Glutamatergic neuron (in vitro differentiated cells): ENCODE results near the gene C2CD5. TPM values are rescaled to one million over a fixed set of nuclear protein-coding genes. Genes with fewer than 3 reads are reported as not detected.

Source experiments
- DNase-seq: peaks from one replicate; pipeline ENCODE4 v3.0.0; 2022
- H3K27ac Mint-ChIP-seq: one replicate; pipeline ENCODE4 v1.8.0; 2020; ENCODE audit warnings: mild to moderate bottlenecking, mixed read lengths, inconsistent platforms; ENCODE audit not compliant: unreplicated experiment
- H3K27me3 Mint-ChIP-seq: one replicate; pipeline ENCODE4 v1.8.0; 2020; ENCODE audit warnings: mild to moderate bottlenecking, moderate library complexity, mixed read lengths, inconsistent platforms; ENCODE audit not compliant: unreplicated experiment
- H3K36me3 Mint-ChIP-seq: one replicate; pipeline ENCODE4 v1.8.0; 2020; ENCODE audit warnings: mild to moderate bottlenecking, mixed read lengths, inconsistent platforms; ENCODE audit not compliant: unreplicated experiment
- H3K4me1 Mint-ChIP-seq: one replicate; pipeline ENCODE4 v1.8.0; 2020; ENCODE audit warnings: mild to moderate bottlenecking, low read depth, mixed read lengths, inconsistent platforms; ENCODE audit not compliant: unreplicated experiment
- H3K4me3 Mint-ChIP-seq: one replicate; pipeline ENCODE4 v1.8.0; 2020; ENCODE audit warnings: mild to moderate bottlenecking, mixed read lengths, inconsistent platforms; ENCODE audit not compliant: unreplicated experiment
- H3K9me3 Mint-ChIP-seq: one replicate; pipeline ENCODE4 v1.8.0; 2020; ENCODE audit warnings: mild to moderate bottlenecking, moderate library complexity, mixed read lengths, inconsistent platforms; ENCODE audit not compliant: unreplicated experiment
- CTCF ChIP-seq: fragments of 200-600 bp; sonication (generic); IDR thresholded peaks from one replicate; pipeline ENCODE4 v1.5.0; 2021; ENCODE audit not compliant: partially characterized antibody, unreplicated experiment
- total RNA-seq: library from RNA; stranded (reverse); fragmentation: NEBNext Ultra II Directional; extraction: Animal tissue kit (Norgen Biotek cat#: 25700); gene quantifications from one replicate; pipeline ENCODE4 v1.2.1, GENCODE V29; 2021; ENCODE audit not compliant: unreplicated experiment

Gene C2CD5
- total RNA-seq, 1 donor from 2014 or later = 104 TPM

- no peak for TF ChIP-seq CTCF
- no peak overlapping the region for H3K4me3 Mint-ChIP-seq
- H3K9me3 Mint-ChIP-seq = no peaks in the 10 kb centered on the region
- no peaks in the 10 kb centered on the region for H3K27me3 Mint-ChIP-seq
- no peak overlapping the region for H3K27ac Mint-ChIP-seq
- H3K36me3 Mint-ChIP-seq = peaks cover 13% of the 10 kb centered on the region
- no peaks in the 10 kb centered on the region for H3K4me1 Mint-ChIP-seq
- no peak for DNase-seq
Measured at GRCh38 chr12:22532317-22532716, 12.0 kb downstream of the C2CD5 start.

DNA sequence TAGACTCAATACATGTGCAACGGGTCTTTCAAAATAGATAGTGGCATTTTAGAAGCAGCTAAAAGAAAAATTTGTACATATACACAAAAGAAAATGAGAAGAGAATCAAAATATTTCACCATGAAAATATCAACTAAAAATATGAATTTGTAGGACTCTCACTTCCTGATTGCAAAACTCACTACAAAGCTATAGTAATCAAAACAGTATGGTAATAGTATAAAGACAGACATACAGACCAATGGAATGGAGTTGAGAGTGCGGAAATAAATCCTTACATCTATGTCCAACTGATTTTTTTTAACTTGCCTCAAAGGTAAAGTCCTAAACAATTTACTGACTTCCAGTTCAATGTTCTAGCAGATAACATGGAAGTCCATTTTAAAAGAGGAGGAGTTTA lies 13.1 kb downstream of the C2CD5 start:
- Mint-ChIP-seq H3K4me3 (no peak overlapping the region), H3K36me3 (peaks cover 13% of the 10 kb centered on the region), H3K9me3 (no peaks in the 10 kb centered on the region), H3K27ac (no peak overlapping the region), H3K4me1 (no peaks in the 10 kb centered on the region), H3K27me3 (no peaks in the 10 kb centered on the region)
- no peak for TF ChIP-seq CTCF
- no peak for DNase-seq

DNA sequence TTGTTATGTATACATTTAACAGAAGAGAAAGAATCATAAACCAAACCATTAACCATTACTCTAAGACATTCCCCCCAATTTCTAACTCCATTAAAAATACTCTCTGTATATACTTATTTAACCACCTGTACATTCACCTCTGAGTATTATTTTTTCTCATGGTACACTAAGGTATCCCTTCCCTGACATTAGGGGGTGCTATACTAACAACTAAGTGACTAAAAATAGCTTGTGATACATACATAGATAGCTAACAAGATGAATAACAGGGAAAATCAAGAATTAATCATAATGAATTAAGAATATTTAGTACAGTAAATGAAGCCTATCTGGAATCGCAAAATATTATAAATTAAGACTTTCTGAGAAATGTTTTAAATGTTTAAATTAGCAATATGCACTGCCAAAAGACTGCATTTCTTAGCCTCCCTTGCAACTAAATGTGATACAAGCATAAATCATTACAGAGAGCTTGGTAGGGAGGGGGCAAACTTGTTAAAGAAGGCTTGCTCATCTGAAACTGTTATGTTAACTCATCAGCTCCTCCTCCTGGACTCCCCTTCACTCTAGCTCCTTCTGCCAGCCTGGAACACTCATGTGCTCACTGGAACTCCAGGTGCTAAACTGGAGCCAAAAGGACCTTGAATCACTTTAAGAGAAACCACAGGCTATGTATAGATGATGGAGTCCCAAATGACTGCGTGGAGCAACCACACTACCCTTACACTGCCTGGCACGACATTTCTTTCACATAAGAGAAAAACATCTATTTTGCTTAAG lies 14.9 kb downstream of the C2CD5 start:
- no peaks in the 10 kb centered on the region for H3K27me3 Mint-ChIP-seq
- H3K9me3 Mint-ChIP-seq = no peaks in the 10 kb centered on the region
- no peaks in the 10 kb centered on the region for H3K4me1 Mint-ChIP-seq
- peaks cover 13% of the 10 kb centered on the region for H3K36me3 Mint-ChIP-seq
- no peak overlapping the region for H3K4me3 Mint-ChIP-seq
- DNase-seq = no peak
- no peak overlapping the region for H3K27ac Mint-ChIP-seq
- peak; percentile 48 for TF ChIP-seq CTCF

DNA sequence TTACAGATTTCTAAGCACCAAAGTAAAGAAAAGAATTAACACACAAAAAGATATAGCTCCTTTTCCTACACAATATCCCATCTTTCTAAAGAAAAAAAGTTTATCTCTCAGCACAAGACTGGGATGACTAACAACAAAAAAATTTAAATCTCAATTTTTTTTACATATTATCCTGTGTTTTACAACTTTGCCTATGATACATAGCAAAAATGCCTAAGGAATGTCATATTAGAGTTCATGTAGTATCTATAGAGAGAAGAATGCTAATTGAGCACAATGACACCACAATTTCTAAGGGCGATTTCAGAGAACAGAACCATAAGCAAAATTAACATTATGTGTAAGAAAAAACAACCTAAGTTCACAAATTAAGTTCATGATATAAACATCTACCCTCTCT lies 16.3 kb downstream of the C2CD5 start:
- DNase-seq = no peak
- peaks cover 3% of the 10 kb centered on the region for H3K27me3 Mint-ChIP-seq
- H3K4me3 Mint-ChIP-seq = no peak overlapping the region
- H3K9me3 Mint-ChIP-seq = no peaks in the 10 kb centered on the region
- H3K4me1 Mint-ChIP-seq = no peaks in the 10 kb centered on the region
- H3K27ac Mint-ChIP-seq = no peak overlapping the region
- TF ChIP-seq CTCF = no peak
- H3K36me3 Mint-ChIP-seq = peaks cover 13% of the 10 kb centered on the region

GRCh38 chr12:22526836-22527235 lies 17.5 kb downstream of the C2CD5 start:
- H3K4me1 Mint-ChIP-seq = no peaks in the 10 kb centered on the region
- H3K9me3 Mint-ChIP-seq = no peaks in the 10 kb centered on the region
- no peak overlapping the region for H3K27ac Mint-ChIP-seq
- no peak for DNase-seq
- H3K27me3 Mint-ChIP-seq = peaks cover 3% of the 10 kb centered on the region
- no peak overlapping the region for H3K4me3 Mint-ChIP-seq
- H3K36me3 Mint-ChIP-seq = peaks cover 8% of the 10 kb centered on the region
- no peak for TF ChIP-seq CTCF
